Measurements from ENCODE around the gene KDM4D. TPM values are rescaled to one million over a fixed set of nuclear protein-coding genes. Genes with fewer than 3 reads are reported as not detected.

The KDM4D gene
- total RNA-seq, 1 experiment from 2014 or later = 1.2 TPM

DNA sequence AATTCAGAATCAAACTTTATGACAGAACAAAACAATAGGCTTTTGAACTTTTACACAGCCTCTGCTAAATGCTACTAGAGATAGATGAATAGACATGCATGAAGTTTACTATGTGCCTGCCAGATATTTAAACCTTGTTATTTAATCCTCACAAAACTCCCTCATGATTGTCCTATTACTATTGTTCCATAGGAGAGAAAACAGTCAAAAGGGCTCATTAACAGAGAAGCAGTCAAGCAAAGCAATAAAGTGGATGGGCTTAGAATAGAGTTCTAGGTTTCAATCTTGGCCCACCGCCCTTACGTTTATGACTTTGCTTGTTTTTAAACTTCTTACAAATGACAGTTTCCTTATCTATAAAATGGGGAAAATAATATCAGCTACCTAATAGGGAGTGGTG is 13.0 kb upstream of the KDM4D start:
- TF ChIP-seq, protein P1, sequence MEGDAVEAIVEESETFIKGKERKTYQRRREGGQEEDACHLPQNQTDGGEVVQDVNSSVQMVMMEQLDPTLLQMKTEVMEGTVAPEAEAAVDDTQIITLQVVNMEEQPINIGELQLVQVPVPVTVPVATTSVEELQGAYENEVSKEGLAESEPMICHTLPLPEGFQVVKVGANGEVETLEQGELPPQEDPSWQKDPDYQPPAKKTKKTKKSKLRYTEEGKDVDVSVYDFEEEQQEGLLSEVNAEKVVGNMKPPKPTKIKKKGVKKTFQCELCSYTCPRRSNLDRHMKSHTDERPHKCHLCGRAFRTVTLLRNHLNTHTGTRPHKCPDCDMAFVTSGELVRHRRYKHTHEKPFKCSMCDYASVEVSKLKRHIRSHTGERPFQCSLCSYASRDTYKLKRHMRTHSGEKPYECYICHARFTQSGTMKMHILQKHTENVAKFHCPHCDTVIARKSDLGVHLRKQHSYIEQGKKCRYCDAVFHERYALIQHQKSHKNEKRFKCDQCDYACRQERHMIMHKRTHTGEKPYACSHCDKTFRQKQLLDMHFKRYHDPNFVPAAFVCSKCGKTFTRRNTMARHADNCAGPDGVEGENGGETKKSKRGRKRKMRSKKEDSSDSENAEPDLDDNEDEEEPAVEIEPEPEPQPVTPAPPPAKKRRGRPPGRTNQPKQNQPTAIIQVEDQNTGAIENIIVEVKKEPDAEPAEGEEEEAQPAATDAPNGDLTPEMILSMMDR (IDR thresholded peaks at IDR 0.05; ENCODE audit: insufficient read depth in 1 of 2, low read depth in 1 of 2, low read length in 1 of 2, severe bottlenecking in 1 of 2, unreplicated experiment in 1 of 2) = no peak
- BruUV-seq (replicated peaks) = no TSS peak
- Histone ChIP-seq H3K27me3 (replicated peaks; ENCODE audit: control insufficient read depth, insufficient read depth, low read length) (no peaks in the 10 kb centered on the region), H3K4me3 (ENCODE audit: low read depth, low read length) (no peak overlapping the region), H3K36me3 (ENCODE audit: control insufficient read depth, insufficient read depth, low read length) (peaks cover 3% of the 10 kb centered on the region), H3K4me1 (no peaks in the 10 kb centered on the region), H3K9me3 (no peaks in the 10 kb centered on the region)
- Mint-ChIP-seq H3K36me3 (ENCODE audit: insufficient read depth, unreplicated experiment) (peaks cover 30% of the 10 kb centered on the region), H3K9me3 (ENCODE audit: unreplicated experiment) (no peaks in the 10 kb centered on the region), H3K4me3 (ENCODE audit: unreplicated experiment) (no peak overlapping the region), H3K4me1 (ENCODE audit: low read depth, unreplicated experiment) (no peaks in the 10 kb centered on the region), H3K27ac (ENCODE audit: unreplicated experiment) (no peak overlapping the region), H3K27me3 (ENCODE audit: insufficient read depth, unreplicated experiment) (no peaks in the 10 kb centered on the region)
- POLR2A ChIA-PET = no interaction called here
- intact Hi-C loops (cut with micrococcal nuclease; ENCODE audit: unreplicated experiment) = loop anchor here (2.0 kb wide), 1 partner anchor 338 kb away; no protein-coding TSS in a partner anchor
- CTCF ChIA-PET = interaction anchor here (0.6 to 1.8 kb wide), 2 partner anchors 24 to 337 kb away, joined by 4 to 5 read pairs; no protein-coding TSS in a partner anchor
- no peak for DNase-seq

DNA sequence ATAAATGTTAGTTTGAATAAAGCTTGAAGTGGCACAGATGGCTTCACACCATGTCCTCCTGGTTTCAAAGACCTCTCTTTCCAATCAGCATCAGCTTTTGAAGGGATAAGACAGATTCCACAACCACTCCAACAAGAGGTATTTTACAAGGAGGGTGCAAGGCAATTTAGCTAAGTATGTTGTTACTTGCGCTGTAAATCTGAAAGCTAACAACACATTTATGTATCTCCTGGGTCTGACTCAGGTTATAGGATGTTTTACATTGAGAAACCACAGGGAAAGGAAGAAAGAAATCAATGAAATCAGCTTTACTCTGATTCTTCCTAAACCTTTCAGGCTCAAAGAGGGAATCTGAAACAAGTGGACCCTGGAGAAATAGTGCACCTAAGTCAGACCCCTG is 12.3 kb upstream of the KDM4D start:
- no peaks in the 10 kb centered on the region for H3K4me1 Mint-ChIP-seq (ENCODE audit: low read depth, unreplicated experiment)
- no TSS peak for BruUV-seq (replicated peaks)
- TF ChIP-seq, protein P1 (IDR thresholded peaks at IDR 0.05; ENCODE audit: insufficient read depth in 1 of 2, low read depth in 1 of 2, low read length in 1 of 2, severe bottlenecking in 1 of 2, unreplicated experiment in 1 of 2) = no peak
- no peaks in the 10 kb centered on the region for H3K9me3 Mint-ChIP-seq (ENCODE audit: unreplicated experiment)
- H3K4me3 Mint-ChIP-seq (ENCODE audit: unreplicated experiment) = no peak overlapping the region
- no peak overlapping the region for H3K27ac Mint-ChIP-seq (ENCODE audit: unreplicated experiment)
- H3K27me3 Mint-ChIP-seq (ENCODE audit: insufficient read depth, unreplicated experiment) = no peaks in the 10 kb centered on the region
- peaks cover 6% of the 10 kb centered on the region for H3K36me3 ChIP-seq (ENCODE audit: control insufficient read depth, insufficient read depth, low read length)
- DNase-seq = no peak
- CTCF ChIA-PET = interaction anchor here (1.8 kb wide), 1 partner anchor 338 kb away, joined by 4 read pairs; no protein-coding TSS in a partner anchor
- H3K9me3 ChIP-seq = no peaks in the 10 kb centered on the region
- H3K4me3 ChIP-seq (ENCODE audit: low read depth, low read length) = no peak overlapping the region
- POLR2A ChIA-PET = interaction anchor here (1.3 kb wide), 1 partner anchor 12 kb away, joined by 3 read pairs; the partner anchor contains the start of genes CWC15 and KDM4D
- intact Hi-C loops (cut with micrococcal nuclease; ENCODE audit: unreplicated experiment) = loop anchor here (2.0 kb wide), 1 partner anchor 338 kb away; no protein-coding TSS in a partner anchor
- H3K4me1 ChIP-seq = no peaks in the 10 kb centered on the region
- no peaks in the 10 kb centered on the region for H3K27me3 ChIP-seq (replicated peaks; ENCODE audit: control insufficient read depth, insufficient read depth, low read length)
- H3K36me3 Mint-ChIP-seq (ENCODE audit: insufficient read depth, unreplicated experiment) = peaks cover 38% of the 10 kb centered on the region

DNA sequence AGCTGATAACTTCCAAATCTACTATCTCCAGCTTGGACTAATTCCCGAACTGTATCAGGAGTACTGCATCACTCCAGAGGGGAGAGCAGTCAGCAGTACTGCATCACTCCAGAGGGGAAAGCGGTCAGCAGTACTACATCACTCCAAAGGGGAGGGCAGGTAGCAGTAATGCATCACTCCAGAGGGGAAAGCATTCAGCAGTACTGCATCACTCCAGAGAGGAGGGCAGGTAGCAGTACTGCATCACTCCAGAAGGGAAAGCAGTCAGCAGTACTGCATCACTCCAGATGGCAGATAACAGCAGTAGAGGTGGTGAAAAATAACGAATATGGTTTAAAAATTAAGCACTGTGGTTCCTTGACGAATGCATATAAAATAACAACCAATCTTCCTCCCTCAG is 8.6 kb upstream of the KDM4D start:
- no TSS peak for BruUV-seq (replicated peaks)
- no peak overlapping the region for H3K27ac Mint-ChIP-seq (ENCODE audit: unreplicated experiment)
- intact Hi-C loops (cut with micrococcal nuclease; ENCODE audit: unreplicated experiment) = no loop called here

More for the DNA sequence above, 8.6 kb upstream of the KDM4D start:
- no peaks in the 10 kb centered on the region for H3K9me3 Mint-ChIP-seq (ENCODE audit: unreplicated experiment)
- peaks cover 9% of the 10 kb centered on the region for H3K36me3 ChIP-seq (ENCODE audit: control insufficient read depth, insufficient read depth, low read length)
- DNase-seq = no peak
- no peak overlapping the region for H3K4me3 Mint-ChIP-seq (ENCODE audit: unreplicated experiment)
- H3K27me3 Mint-ChIP-seq (ENCODE audit: insufficient read depth, unreplicated experiment) = no peaks in the 10 kb centered on the region
- POLR2A ChIA-PET = interaction anchor here (0.6 kb wide), 1 partner anchor 11 kb away, joined by 3 read pairs; no protein-coding TSS in a partner anchor
- H3K9me3 ChIP-seq = no peaks in the 10 kb centered on the region
- H3K4me3 ChIP-seq (ENCODE audit: low read depth, low read length) = no peak overlapping the region
- H3K4me1 ChIP-seq = no peaks in the 10 kb centered on the region
- no peaks in the 10 kb centered on the region for H3K27me3 ChIP-seq (replicated peaks; ENCODE audit: control insufficient read depth, insufficient read depth, low read length)
- H3K4me1 Mint-ChIP-seq (ENCODE audit: low read depth, unreplicated experiment) = peaks cover 7% of the 10 kb centered on the region
- CTCF ChIA-PET = no interaction called here
- peaks cover 69% of the 10 kb centered on the region for H3K36me3 Mint-ChIP-seq (ENCODE audit: insufficient read depth, unreplicated experiment)
- TF ChIP-seq, protein P1 (IDR thresholded peaks at IDR 0.05; ENCODE audit: insufficient read depth in 1 of 2, low read depth in 1 of 2, low read length in 1 of 2, severe bottlenecking in 1 of 2, unreplicated experiment in 1 of 2) = no peak
